Thoracic aorta (tissue), 2 donors: ENCODE data around the gene THBS1. TPM values are rescaled to one million over a fixed set of nuclear protein-coding genes. Genes with fewer than 3 reads are reported as not detected.

Experiments
- ATAC-seq: fragments of 150-250 bp; one replicate; pipeline ENCODE4 v1.8.0; 2017; ENCODE audit warnings: low read depth; ENCODE audit not compliant: insufficient number of reproducible peaks, low FRiP score
- DNase-seq: peaks from one replicate; pipeline ENCODE4 v3.0.0-alpha.2; 2020; ENCODE audit warnings: low spot score
- H3K27ac ChIP-seq, 2 donors: fragments of 200-600 bp; sonication (generic); 1 replicate in 1 of 2; 2 replicates in 1 of 2; pipeline ENCODE4 v1.5.1; 2016; ENCODE audit warnings: mild to moderate bottlenecking in 2 of 2, moderate library complexity in 2 of 2
- H3K27me3 ChIP-seq: fragments of 200-600 bp; sonication (generic); replicated peaks from 2 replicates; pipeline ENCODE4 v1.6.0; 2016; ENCODE audit warnings: mild to moderate bottlenecking; ENCODE audit not compliant: insufficient read depth
- H3K36me3 ChIP-seq: fragments of 200-600 bp; sonication (generic); one replicate; pipeline ENCODE4 v1.5.1; 2016
- H3K4me1 ChIP-seq, 2 donors: fragments of 200-600 bp; sonication (generic); 1 replicate in 1 of 2; 2 replicates in 1 of 2; pipeline versions ENCODE4 v1.5.1 to v1.6.0; 2016; ENCODE audit warnings: low read depth in 2 of 2, mild to moderate bottlenecking in 1 of 2; ENCODE audit not compliant: control insufficient read depth in 1 of 2
- H3K4me3 ChIP-seq: fragments of 200-600 bp; sonication (generic); 2 replicates; pipeline ENCODE4 v1.5.1; 2016; ENCODE audit warnings: mild to moderate bottlenecking
- H3K9me3 ChIP-seq: fragments of 200-600 bp; sonication (generic); 2 replicates; pipeline ENCODE4 v1.5.1; 2016
- CTCF ChIP-seq: fragments of 200-600 bp; sonication (generic); IDR thresholded peaks from one replicate; pipeline ENCODE4 v1.5.1; 2019; ENCODE audit warnings: antibody characterized with exemption
- total RNA-seq, 2 donors: library from RNA; depleted of rRNA; stranded (reverse); fragments of >200 nt; gene quantifications; one replicate each; pipeline versions ENCODE4 v1.1.0 to v1.2.3, GENCODE V29; 2016

THBS1 gene
- total RNA-seq = 1,000 to 10,000 TPM in 1 of 2 donors, 100 to 1,000 TPM in 1; 868 to 1,389 TPM

GRCh38 chr15:39580485-39581241 lies at the start of gene THBS1:
TSS of gene THBS1 (plus strand) at chr15:39581079. CDS start at chr15:39581858, 779 bp downstream.
- Histone ChIP-seq H3K4me1 (peaks cover 0 to 24% of the 10 kb centered on the region in 2 donors), H3K4me3 (peak within 1 kb of the TSS; percentile 74), H3K9me3 (no peaks in the 10 kb centered on the region), H3K36me3 (peaks cover 2% of the 10 kb centered on the region), H3K27me3 (no peaks in the 10 kb centered on the region), H3K27ac (peak within 1 kb of the TSS; percentile 60 to 72)
- DNase-seq (peak; percentile 53), ATAC-seq (peak; percentile 17)
- TF ChIP-seq CTCF = no peak

GRCh38 chr15:39534996-39535395 lies 45.9 kb upstream of the THBS1 start:
- H3K27me3 ChIP-seq = no peaks in the 10 kb centered on the region
- no peak for DNase-seq
- no peak overlapping the region for H3K27ac ChIP-seq
- peaks cover 0 to 8% of the 10 kb centered on the region in 2 donors for H3K4me1 ChIP-seq
- H3K36me3 ChIP-seq = no peaks in the 10 kb centered on the region
- H3K4me3 ChIP-seq = no peak overlapping the region
- H3K9me3 ChIP-seq = no peaks in the 10 kb centered on the region
- TF ChIP-seq CTCF = no peak
- ATAC-seq = no peak

- no peak overlapping the region for H3K4me3 ChIP-seq
- no peak overlapping the region for H3K27ac ChIP-seq
- TF ChIP-seq CTCF = no peak
- H3K4me1 ChIP-seq = peaks cover 0 to 8% of the 10 kb centered on the region in 2 donors
- DNase-seq (no peak), ATAC-seq (no peak)
- H3K36me3 ChIP-seq = no peaks in the 10 kb centered on the region
- H3K9me3 ChIP-seq = no peaks in the 10 kb centered on the region
- no peaks in the 10 kb centered on the region for H3K27me3 ChIP-seq
Measured at GRCh38 chr15:39535466-39535865, 45.4 kb upstream of the THBS1 start.

GRCh38 chr15:39538936-39539335 lies 41.9 kb upstream of the THBS1 start:
- Histone ChIP-seq H3K27ac (no peak overlapping the region), H3K4me3 (no peak overlapping the region), H3K4me1 (peaks cover 0 to 8% of the 10 kb centered on the region in 2 donors), H3K36me3 (no peaks in the 10 kb centered on the region), H3K27me3 (no peaks in the 10 kb centered on the region), H3K9me3 (no peaks in the 10 kb centered on the region)
- DNase-seq (no peak), ATAC-seq (no peak)
- no peak for TF ChIP-seq CTCF

GRCh38 chr15:39539466-39539865 lies 41.4 kb upstream of the THBS1 start:
- Histone ChIP-seq H3K4me3 (no peak overlapping the region), H3K4me1 (peaks cover 0 to 8% of the 10 kb centered on the region in 2 donors), H3K27ac (no peak overlapping the region), H3K36me3 (no peaks in the 10 kb centered on the region), H3K9me3 (no peaks in the 10 kb centered on the region), H3K27me3 (no peaks in the 10 kb centered on the region)
- TF ChIP-seq CTCF = no peak
- ATAC-seq = no peak
- DNase-seq = no peak
